HepG2 (cell line): ENCODE measurements around the gene ANKRD60.

Experiments used
- FUBP1 ChIP-seq: sonication (generic); formaldehyde crosslinking; IDR thresholded peaks from 2 replicates; pipeline ENCODE4 v1.5.1; 2020; ENCODE audit warnings: missing genetic modification reagents, mild to moderate bottlenecking, borderline replicate concordance
- JUNB ChIP-seq: sonication (generic); formaldehyde crosslinking; IDR thresholded peaks from 2 replicates; pipeline ENCODE4 v1.8.0; 2022; ENCODE audit warnings: missing genetic modification reagents, mild to moderate bottlenecking, borderline replicate concordance
- MTA3 ChIP-seq: sonication (generic); formaldehyde crosslinking; IDR thresholded peaks from 2 replicates; pipeline ENCODE4 v1.4.0; 2020; ENCODE audit warnings: missing genetic modification reagents
- RAD21 ChIP-seq: fragments of 450-650 bp; formaldehyde crosslinking; IDR thresholded peaks from 2 replicates; pipeline ENCODE4 v1.5.0; 2020; ENCODE audit warnings: mild to moderate bottlenecking
- SRF ChIP-seq: IDR thresholded peaks from 2 replicates; pipeline ENCODE4 v1.6.1; 2011; ENCODE audit warnings: mild to moderate bottlenecking, low read depth, low read length, moderate library complexity
- STAT6 ChIP-seq: sonication (generic); formaldehyde crosslinking; IDR thresholded peaks from 2 replicates; pipeline ENCODE4 v1.4.0; 2020; ENCODE audit warnings: missing genetic modification reagents, mild to moderate bottlenecking, borderline replicate concordance

DNA sequence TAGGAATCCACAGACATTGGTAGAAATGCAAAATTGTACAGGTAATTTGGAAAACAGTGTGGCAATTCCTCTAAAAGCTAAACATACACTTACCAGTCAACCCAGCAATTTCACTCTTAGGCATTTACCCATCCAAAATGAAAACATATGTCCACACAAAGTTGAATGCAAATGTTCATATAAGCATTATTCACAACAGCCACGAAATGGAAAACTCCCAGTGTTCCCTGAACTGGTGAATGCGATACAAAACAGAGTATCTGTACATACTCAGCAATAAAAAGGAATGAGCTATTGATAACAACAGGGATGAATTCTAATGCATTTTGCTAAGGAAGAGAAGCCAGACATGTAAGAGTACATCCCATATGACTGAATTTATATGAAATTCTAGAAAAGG lies 48.7 kb upstream of the ANKRD60 start:
- TF ChIP-seq JUNB (no peak), FUBP1 (no peak), RAD21 (CRISPR knock-in tag) (no peak), SRF (no peak), MTA3 (CRISPR knock-in tag) (no peak), STAT6 (CRISPR knock-in tag) (no peak)
